SK-N-SH (cell line): ENCODE data around the gene TEKT5. TPM values are rescaled to one million over a fixed set of nuclear protein-coding genes. Genes with fewer than 3 reads are reported as not detected.

ENCODE experiments used
- CTCF ChIA-PET: fragments of 300-600, 350-600 bp; formaldehyde crosslinking; extraction: SDS; loops from one replicate; lab custom pipeline; 2021; lab: Yijun Ruan, JAX
- POLR2A ChIA-PET: fragments of 350-600 bp; sonication (Branson Sonifier 250); formaldehyde crosslinking; extraction: SDS; loops from one replicate; lab custom pipeline; 2020; ENCODE audit warnings: antibody characterized with exemption, inconsistent platforms; lab: Yijun Ruan, JAX
- DNase-seq: peaks from one replicate; pipeline ENCODE4 v3.0.0; 2012
- H2AFZ ChIP-seq: fragments of 200-600 bp; sonication (generic); 2 replicates; pipeline ENCODE4 v1.8.1; 2016; ENCODE audit warnings: antibody characterized with exemption, mild to moderate bottlenecking, low read depth
- H3F3A ChIP-seq: fragments of 200-600 bp; sonication (generic); replicated peaks from 2 replicates; pipeline ENCODE3; 2016; ENCODE audit warnings: antibody characterized with exemption, mild to moderate bottlenecking; ENCODE audit not compliant: insufficient read depth
- H3K27ac ChIP-seq, 2 experiments: fragments of 200-500 bp in 1 of 2; fragments of 200-600 bp in 1 of 2; sonication (Bioruptor generic) in 1 of 2; sonication (generic), shearing (Covaris generic) in 1 of 2; 2 replicates each; pipeline versions ENCODE4 v1.5.1 to v1.6.1; 2014 to 2016; ENCODE audit warnings: low read depth in 2 of 2, inconsistent platforms in 1 of 2, low read length in 1 of 2, mild to moderate bottlenecking in 1 of 2, mixed read lengths in 1 of 2
- H3K27me3 ChIP-seq: fragments of 200-600 bp; sonication (generic), shearing (Covaris generic); 2 replicates; pipeline ENCODE4 v1.6.1; 2016; ENCODE audit warnings: mixed run types; ENCODE audit not compliant: insufficient read depth
- H3K36me3 ChIP-seq, 2 experiments: fragments of 200-500 bp in 1 of 2; fragments of 200-600 bp in 1 of 2; sonication (Bioruptor generic) in 1 of 2; sonication (generic) in 1 of 2; replicated peaks in 1 of 2; 2 replicates each; pipeline versions ENCODE3 to v1.5.1; 2014 to 2016; ENCODE audit warnings: low read length in 1 of 2, mild to moderate bottlenecking in 1 of 2; ENCODE audit not compliant: insufficient read depth in 2 of 2, control insufficient read depth in 1 of 2
- H3K4me1 ChIP-seq, 2 experiments: fragments of 200-500 bp in 1 of 2; fragments of 200-600 bp in 1 of 2; sonication (Bioruptor generic) in 1 of 2; sonication (generic), shearing (Covaris generic) in 1 of 2; 2 replicates each; pipeline versions ENCODE4 v1.5.1 to v1.6.1; 2014 to 2016; ENCODE audit warnings: low read depth in 1 of 2, low read length in 1 of 2, mixed run types in 1 of 2; ENCODE audit not compliant: insufficient read depth in 2 of 2, control insufficient read depth in 1 of 2
- H3K4me2 ChIP-seq: fragments of 200-600 bp; sonication (generic), shearing (Covaris generic); 2 replicates; pipeline ENCODE4 v1.6.1; 2017; ENCODE audit warnings: mixed run types
- H3K4me3 ChIP-seq, 2 experiments: fragments of 200-500 bp in 1 of 2; fragments of 200-600 bp in 1 of 2; sonication (Bioruptor generic) in 1 of 2; sonication (generic), shearing (Covaris generic) in 1 of 2; 2 replicates each; pipeline versions ENCODE4 v1.5.1 to v1.8.1; 2014 to 2016; ENCODE audit warnings: low read depth in 2 of 2, inconsistent platforms in 1 of 2, low read length in 1 of 2, mild to moderate bottlenecking in 1 of 2, mixed read lengths in 1 of 2, moderate library complexity in 1 of 2
- H3K79me2 ChIP-seq: fragments of 200-600 bp; sonication (generic); 2 replicates; pipeline ENCODE4 v1.8.1; 2017; ENCODE audit warnings: mild to moderate bottlenecking; ENCODE audit not compliant: insufficient read depth
- H3K9ac ChIP-seq: fragments of 200-600 bp; sonication (generic); 2 replicates; pipeline ENCODE4 v1.6.1; 2017; ENCODE audit warnings: mixed run types
- H3K9me2 ChIP-seq: fragments of 200-600 bp; sonication (generic); 2 replicates; pipeline ENCODE4 v1.6.1; 2017; ENCODE audit warnings: mixed run types
- H3K9me3 ChIP-seq: fragments of 200-600 bp; sonication (generic); 2 replicates; pipeline ENCODE4 v1.6.1; 2017; ENCODE audit warnings: mixed run types, mild to moderate bottlenecking, moderate library complexity
- H4K20me1 ChIP-seq: fragments of 200-600 bp; sonication (generic); 2 replicates; pipeline ENCODE4 v1.6.1; 2017; ENCODE audit warnings: mild to moderate bottlenecking, mixed run types; ENCODE audit not compliant: insufficient read depth
- FOSL2 ChIP-seq: IDR thresholded peaks from 2 replicates; pipeline ENCODE4 v1.4.0; 2012; ENCODE audit warnings: low read depth, mild to moderate bottlenecking, moderate library complexity, borderline replicate concordance
- FOXM1 ChIP-seq: IDR thresholded peaks from 2 replicates; pipeline ENCODE4 v1.4.0; 2012; ENCODE audit warnings: low read depth, mild to moderate bottlenecking
- GABPA ChIP-seq: IDR thresholded peaks from 2 replicates; pipeline ENCODE4 v1.4.0; 2012; ENCODE audit warnings: low read depth, mild to moderate bottlenecking
- NRF1 ChIP-seq: IDR thresholded peaks from 2 replicates; pipeline ENCODE4 v1.6.1; 2012; ENCODE audit warnings: low read depth, mild to moderate bottlenecking, low read length
- RAD21 ChIP-seq: IDR thresholded peaks from 2 replicates; pipeline ENCODE4 v1.6.1; 2012; ENCODE audit warnings: mild to moderate bottlenecking, low read length
- RCOR1 ChIP-seq: fragments of 150-350 bp; IDR thresholded peaks from 2 replicates; pipeline ENCODE4 v1.6.1; 2017; ENCODE audit warnings: antibody characterized with exemption, low read length
- RFX5 ChIP-seq: IDR thresholded peaks from 2 replicates; pipeline ENCODE4 v1.6.1; 2012; ENCODE audit warnings: mild to moderate bottlenecking, improper control_type of control experiment, low read length
- SMC3 ChIP-seq: IDR thresholded peaks from 2 replicates; pipeline ENCODE4 v1.6.1; 2012; ENCODE audit warnings: low read depth, low read length, improper control_type of control experiment
- TAF1 ChIP-seq: IDR thresholded peaks from 2 replicates; pipeline ENCODE4 v1.6.1; 2012; ENCODE audit warnings: low read depth, mild to moderate bottlenecking, low read length, moderate library complexity, borderline replicate concordance
- TCF12 ChIP-seq: IDR thresholded peaks from 2 replicates; pipeline ENCODE4 v1.4.0; 2012
- TEAD4 ChIP-seq: IDR thresholded peaks from 2 replicates; pipeline ENCODE4 v1.4.0; 2012; ENCODE audit warnings: mild to moderate bottlenecking, borderline replicate concordance; ENCODE audit not compliant: insufficient read depth
- YY1 ChIP-seq: IDR thresholded peaks from 2 replicates; pipeline ENCODE4 v1.4.0; 2012; ENCODE audit warnings: low read depth, mild to moderate bottlenecking
- WGBS: methylation state at CpG from one replicate; pipeline ENCODE4 v1.1.6; 2017; ENCODE audit warnings: low lambda C conversion rate; 5-methylcytosine and 5-hydroxymethylcytosine counted together
- polyA plus RNA-seq, 3 experiments: library from polyadenylated mRNA; depleted of rRNA; stranded (reverse); fragments of >200 nt; gene quantifications; 2 replicates each; pipeline ENCODE4 v1.2.3, GENCODE V29; 2012
- TF ChIP-seq, protein P1 (sequence below): fragments of 200-600 bp; sonication (generic); IDR thresholded peaks from 2 replicates; pipeline ENCODE4 v1.6.1; 2017; ENCODE audit warnings: antibody characterized with exemption, mild to moderate bottlenecking, moderate library complexity
- TF ChIP-seq, protein P2 (sequence below): IDR thresholded peaks from 2 replicates; pipeline ENCODE4; 2012
- TF ChIP-seq, protein P3 (sequence below): IDR thresholded peaks from 2 replicates; pipeline ENCODE4 v1.6.1; 2012; ENCODE audit warnings: mild to moderate bottlenecking, low read depth, low read length, moderate library complexity

TEKT5 gene
- polyA plus RNA-seq, 1 of the 3 experiments (the other 2 are of a cell fraction): not detected

DNA sequence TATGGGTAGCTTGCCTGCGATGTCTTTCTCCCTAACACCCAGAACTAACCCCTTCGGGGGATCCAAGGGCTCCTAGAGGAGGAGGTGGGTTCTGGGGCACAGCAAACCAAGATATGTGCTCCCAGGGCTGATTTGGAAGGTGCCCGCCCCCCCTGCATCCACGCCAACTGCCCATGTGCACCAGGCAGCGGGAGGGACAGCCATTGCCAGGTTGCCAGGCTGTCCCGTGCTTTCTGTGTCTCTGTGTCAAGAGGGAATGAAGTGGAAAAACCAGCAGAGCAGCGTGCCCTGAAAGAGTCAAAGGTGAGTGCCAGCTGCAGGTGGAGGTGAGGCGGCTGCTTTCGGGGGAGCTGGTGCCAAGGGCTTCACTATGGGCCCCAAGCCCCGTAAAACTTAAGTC, 6.4 kb downstream of the TEKT5 start:
- ChIA-PET CTCF (interaction anchor here (1.6 kb wide), 1 partner anchor 145 kb away, joined by 4 read pairs; no protein-coding TSS in a partner anchor), POLR2A (no interaction called here)
- 41% methylated on average over 10 of the region's 10 CpGs for WGBS
- Histone ChIP-seq H2AFZ (no peak overlapping the region), H3K9me2 (no peaks in the 10 kb centered on the region), H3K9me3 (no peaks in the 10 kb centered on the region), H3K36me3 (no peaks in the 10 kb centered on the region), H3K9ac (no peak overlapping the region), H3K79me2 (no peaks in the 10 kb centered on the region), H3F3A (no peaks in the 10 kb centered on the region), H3K4me3 (no peak overlapping the region), H3K27me3 (no peaks in the 10 kb centered on the region; the same call in 1 of the 2 replicates), H4K20me1 (no peaks in the 10 kb centered on the region), H3K4me2 (no peak overlapping the region), H3K4me1 (no peaks in the 10 kb centered on the region), H3K27ac (no peak overlapping the region)
- DNase-seq: no peak
- TF ChIP-seq, protein P1, sequence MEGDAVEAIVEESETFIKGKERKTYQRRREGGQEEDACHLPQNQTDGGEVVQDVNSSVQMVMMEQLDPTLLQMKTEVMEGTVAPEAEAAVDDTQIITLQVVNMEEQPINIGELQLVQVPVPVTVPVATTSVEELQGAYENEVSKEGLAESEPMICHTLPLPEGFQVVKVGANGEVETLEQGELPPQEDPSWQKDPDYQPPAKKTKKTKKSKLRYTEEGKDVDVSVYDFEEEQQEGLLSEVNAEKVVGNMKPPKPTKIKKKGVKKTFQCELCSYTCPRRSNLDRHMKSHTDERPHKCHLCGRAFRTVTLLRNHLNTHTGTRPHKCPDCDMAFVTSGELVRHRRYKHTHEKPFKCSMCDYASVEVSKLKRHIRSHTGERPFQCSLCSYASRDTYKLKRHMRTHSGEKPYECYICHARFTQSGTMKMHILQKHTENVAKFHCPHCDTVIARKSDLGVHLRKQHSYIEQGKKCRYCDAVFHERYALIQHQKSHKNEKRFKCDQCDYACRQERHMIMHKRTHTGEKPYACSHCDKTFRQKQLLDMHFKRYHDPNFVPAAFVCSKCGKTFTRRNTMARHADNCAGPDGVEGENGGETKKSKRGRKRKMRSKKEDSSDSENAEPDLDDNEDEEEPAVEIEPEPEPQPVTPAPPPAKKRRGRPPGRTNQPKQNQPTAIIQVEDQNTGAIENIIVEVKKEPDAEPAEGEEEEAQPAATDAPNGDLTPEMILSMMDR: no peak
- TF ChIP-seq YY1 (no peak), NRF1 (no peak), RCOR1 (no peak), RFX5 (no peak), TAF1 (no peak), GABPA (no peak)
- TF ChIP-seq, protein P2, sequence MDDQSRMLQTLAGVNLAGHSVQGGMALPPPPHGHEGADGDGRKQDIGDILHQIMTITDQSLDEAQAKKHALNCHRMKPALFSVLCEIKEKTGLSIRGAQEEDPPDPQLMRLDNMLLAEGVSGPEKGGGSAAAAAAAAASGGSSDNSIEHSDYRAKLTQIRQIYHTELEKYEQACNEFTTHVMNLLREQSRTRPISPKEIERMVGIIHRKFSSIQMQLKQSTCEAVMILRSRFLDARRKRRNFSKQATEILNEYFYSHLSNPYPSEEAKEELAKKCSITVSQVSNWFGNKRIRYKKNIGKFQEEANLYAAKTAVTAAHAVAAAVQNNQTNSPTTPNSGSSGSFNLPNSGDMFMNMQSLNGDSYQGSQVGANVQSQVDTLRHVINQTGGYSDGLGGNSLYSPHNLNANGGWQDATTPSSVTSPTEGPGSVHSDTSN: no peak

DNA sequence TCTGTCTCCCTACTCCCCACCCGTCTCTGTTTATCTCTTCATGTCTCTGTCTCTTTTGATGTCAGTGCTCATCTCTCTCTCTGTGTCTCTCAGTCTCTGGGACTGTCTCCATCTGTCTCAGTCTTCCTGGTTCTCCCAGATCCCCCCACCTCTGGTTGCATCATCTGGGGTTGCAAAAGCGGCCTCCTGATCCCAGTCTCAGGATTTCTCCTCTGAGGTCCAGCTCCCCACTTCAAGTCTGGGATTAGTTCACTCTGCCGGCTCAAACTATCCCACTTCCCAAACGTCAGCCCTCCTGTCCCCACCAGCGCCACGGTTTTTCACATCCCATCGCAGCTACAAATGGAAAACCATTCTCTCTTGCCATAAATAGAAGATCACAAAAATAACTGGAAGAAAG, 9.0 kb downstream of the TEKT5 start:
- TF ChIP-seq, protein P3, sequence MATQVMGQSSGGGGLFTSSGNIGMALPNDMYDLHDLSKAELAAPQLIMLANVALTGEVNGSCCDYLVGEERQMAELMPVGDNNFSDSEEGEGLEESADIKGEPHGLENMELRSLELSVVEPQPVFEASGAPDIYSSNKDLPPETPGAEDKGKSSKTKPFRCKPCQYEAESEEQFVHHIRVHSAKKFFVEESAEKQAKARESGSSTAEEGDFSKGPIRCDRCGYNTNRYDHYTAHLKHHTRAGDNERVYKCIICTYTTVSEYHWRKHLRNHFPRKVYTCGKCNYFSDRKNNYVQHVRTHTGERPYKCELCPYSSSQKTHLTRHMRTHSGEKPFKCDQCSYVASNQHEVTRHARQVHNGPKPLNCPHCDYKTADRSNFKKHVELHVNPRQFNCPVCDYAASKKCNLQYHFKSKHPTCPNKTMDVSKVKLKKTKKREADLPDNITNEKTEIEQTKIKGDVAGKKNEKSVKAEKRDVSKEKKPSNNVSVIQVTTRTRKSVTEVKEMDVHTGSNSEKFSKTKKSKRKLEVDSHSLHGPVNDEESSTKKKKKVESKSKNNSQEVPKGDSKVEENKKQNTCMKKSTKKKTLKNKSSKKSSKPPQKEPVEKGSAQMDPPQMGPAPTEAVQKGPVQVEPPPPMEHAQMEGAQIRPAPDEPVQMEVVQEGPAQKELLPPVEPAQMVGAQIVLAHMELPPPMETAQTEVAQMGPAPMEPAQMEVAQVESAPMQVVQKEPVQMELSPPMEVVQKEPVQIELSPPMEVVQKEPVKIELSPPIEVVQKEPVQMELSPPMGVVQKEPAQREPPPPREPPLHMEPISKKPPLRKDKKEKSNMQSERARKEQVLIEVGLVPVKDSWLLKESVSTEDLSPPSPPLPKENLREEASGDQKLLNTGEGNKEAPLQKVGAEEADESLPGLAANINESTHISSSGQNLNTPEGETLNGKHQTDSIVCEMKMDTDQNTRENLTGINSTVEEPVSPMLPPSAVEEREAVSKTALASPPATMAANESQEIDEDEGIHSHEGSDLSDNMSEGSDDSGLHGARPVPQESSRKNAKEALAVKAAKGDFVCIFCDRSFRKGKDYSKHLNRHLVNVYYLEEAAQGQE: no peak
- TF ChIP-seq TAF1 (no peak), FOXM1 (no peak), TEAD4 (no peak), SMC3 (no peak), TCF12 (no peak), RAD21 (no peak), FOSL2 (no peak)
- TF ChIP-seq, all 33 proteins: peak for 0
- H3K4me2 ChIP-seq: no peak overlapping the region
- H3K36me3 ChIP-seq: no peaks in the 10 kb centered on the region
- H3F3A ChIP-seq: no peaks in the 10 kb centered on the region
- H3K9me3 ChIP-seq: no peaks in the 10 kb centered on the region
- no peak overlapping the region for H2AFZ ChIP-seq
- H3K79me2 ChIP-seq: no peaks in the 10 kb centered on the region
- no peak for DNase-seq
- H4K20me1 ChIP-seq: no peaks in the 10 kb centered on the region
- CTCF ChIA-PET: no interaction called here
- no peaks in the 10 kb centered on the region for H3K4me1 ChIP-seq
- H3K27me3 ChIP-seq: no peaks in the 10 kb centered on the region; the same call in 1 of the 2 replicates
- H3K9ac ChIP-seq: no peak overlapping the region
- WGBS: 63% methylated on average over 7 of the region's 7 CpGs
- no peak overlapping the region for H3K27ac ChIP-seq
- no peaks in the 10 kb centered on the region for H3K9me2 ChIP-seq
- no peak overlapping the region for H3K4me3 ChIP-seq
- POLR2A ChIA-PET: no interaction called here
